Neuronal stem cell (in vitro differentiated cells): ENCODE results near the gene DIAPH2.
A peak's percentile ranks its signal among the peaks of the same experiment; 100 is the strongest.

Source experiments
- DNase-seq: peaks from one replicate; pipeline ENCODE4 v3.0.0-alpha.2; 2013; ENCODE audit warnings: low spot score
- H2AFZ ChIP-seq: one replicate; pipeline ENCODE4 v1.6.1; 2013; ENCODE audit warnings: mild to moderate bottlenecking, low read length, inconsistent platforms
- H2AK5ac ChIP-seq: 2 replicates; pipeline ENCODE4 v1.6.1; 2013; ENCODE audit warnings: low read depth, mild to moderate bottlenecking, inconsistent platforms, low read length, moderate library complexity, mixed read lengths
- H2BK120ac ChIP-seq: 2 replicates; pipeline ENCODE4 v1.6.1; 2013; ENCODE audit warnings: low read depth, mild to moderate bottlenecking, inconsistent platforms, low read length, moderate library complexity, mixed read lengths
- H2BK12ac ChIP-seq: one replicate; pipeline ENCODE4 v1.6.1; 2013; ENCODE audit warnings: low read length, inconsistent platforms
- H2BK15ac ChIP-seq: 2 replicates; pipeline ENCODE4 v1.6.1; 2013; ENCODE audit warnings: mild to moderate bottlenecking, low read length, inconsistent platforms, mixed read lengths
- H2BK5ac ChIP-seq: one replicate; pipeline ENCODE4 v1.6.1; 2013; ENCODE audit warnings: inconsistent platforms, mild to moderate bottlenecking, low read length, moderate library complexity
- H3K14ac ChIP-seq: one replicate; pipeline ENCODE4 v1.6.1; 2013; ENCODE audit warnings: low read length, inconsistent platforms
- H3K18ac ChIP-seq: 2 replicates; pipeline ENCODE4 v1.6.1; 2013; ENCODE audit warnings: low read length, inconsistent platforms
- H3K23ac ChIP-seq: 2 replicates; pipeline ENCODE4 v1.6.1; 2013; ENCODE audit warnings: low read depth, mild to moderate bottlenecking, mixed read lengths, low read length, inconsistent platforms; ENCODE audit not compliant: poor library complexity
- H3K27ac ChIP-seq: replicated peaks from 3 replicates; pipeline ENCODE4 v1.5.1; 2013; ENCODE audit warnings: low read length, inconsistent platforms
- H3K27me3 ChIP-seq, 3 experiments: 2 replicates each; pipeline ENCODE4 v1.6.1; 2013; ENCODE audit warnings: low read length in 3 of 3, mild to moderate bottlenecking in 2 of 3, inconsistent platforms in 1 of 3, low read depth in 1 of 3, mixed read lengths in 1 of 3, moderate library complexity in 1 of 3; ENCODE audit not compliant: control insufficient read depth in 3 of 3, insufficient read depth in 3 of 3
- H3K36me3 ChIP-seq, 2 donors: replicated peaks in 1 of 2; 2 replicates each; pipeline ENCODE4 v1.6.1; 2013; ENCODE audit warnings: low read length in 2 of 2; ENCODE audit not compliant: control insufficient read depth in 2 of 2, insufficient read depth in 2 of 2
- H3K4ac ChIP-seq: 2 replicates; pipeline ENCODE4 v1.6.1; 2013; ENCODE audit warnings: inconsistent platforms, mild to moderate bottlenecking, low read length, moderate library complexity
- H3K4me1 ChIP-seq, 2 donors: 1 replicate in 1 of 2; 2 replicates in 1 of 2; pipeline ENCODE4 v1.6.1; 2013; ENCODE audit warnings: low read length in 2 of 2, low read depth in 1 of 2; ENCODE audit not compliant: control insufficient read depth in 2 of 2, insufficient read depth in 1 of 2
- H3K4me2 ChIP-seq: one replicate; pipeline ENCODE4 v1.6.1; 2013; ENCODE audit warnings: mild to moderate bottlenecking, low read length, inconsistent platforms; ENCODE audit not compliant: insufficient read depth, poor library complexity, severe bottlenecking
- H3K4me3 ChIP-seq, 2 donors: 2 replicates each; pipeline ENCODE4 v1.5.1; 2013; ENCODE audit warnings: low read length in 2 of 2, mild to moderate bottlenecking in 2 of 2, inconsistent platforms in 1 of 2, moderate library complexity in 1 of 2
- H3K79me1 ChIP-seq: one replicate; pipeline ENCODE4 v1.6.1; 2013; ENCODE audit warnings: low read depth, mild to moderate bottlenecking, inconsistent platforms, low read length, moderate library complexity
- H3K9ac ChIP-seq: one replicate; pipeline ENCODE4 v1.6.1; 2013; ENCODE audit warnings: mild to moderate bottlenecking, low read depth, low read length, inconsistent platforms; ENCODE audit not compliant: poor library complexity
- H3K9me3 ChIP-seq, 2 donors: replicated peaks in 1 of 2; 2 replicates each; pipeline versions ENCODE3 to v1.6.1; 2013; ENCODE audit warnings: low read length in 2 of 2, mild to moderate bottlenecking in 2 of 2, inconsistent platforms in 1 of 2, low read depth in 1 of 2, mixed read lengths in 1 of 2, moderate library complexity in 1 of 2; ENCODE audit not compliant: control insufficient read depth in 2 of 2, insufficient read depth in 1 of 2
- H4K8ac ChIP-seq: one replicate; pipeline ENCODE4 v1.6.1; 2013; ENCODE audit warnings: low read depth, mild to moderate bottlenecking, inconsistent platforms, low read length, moderate library complexity
- H4K91ac ChIP-seq: one replicate; pipeline ENCODE4 v1.6.1; 2013; ENCODE audit warnings: low read length, low read depth, mild to moderate bottlenecking, inconsistent platforms; ENCODE audit not compliant: poor library complexity
- WGBS, 2 donors: extraction: QIAGEN DNeasy Blood & Tissue Kit; methylation state at CpG; one replicate each; pipeline ENCODE4 v1.1.7; 2013; ENCODE audit warnings: missing lambda C conversion rate in 2 of 2, mixed read lengths in 1 of 2; ENCODE audit not compliant: insufficient read length in 2 of 2, insufficient replicate concordance in 1 of 2; ENCODE audit errors: extremely low coverage in 2 of 2; 5-methylcytosine and 5-hydroxymethylcytosine counted together

The DIAPH2 gene

GRCh38 chrX:96989830-96990571 lies 305.4 kb downstream of the DIAPH2 start:
- H2AFZ ChIP-seq: peak overlapping the region; percentile 64
- H3K14ac ChIP-seq: no peak overlapping the region
- WGBS, 2 donors: no CpG with 5 or more reads among the region's 5 CpGs
- H2BK12ac ChIP-seq: no peak overlapping the region
- no peaks in the 10 kb centered on the region for H3K27me3 ChIP-seq
- H2BK15ac ChIP-seq: no peak overlapping the region
- no peak overlapping the region for H3K18ac ChIP-seq
- H3K27ac ChIP-seq: no peak overlapping the region
- no peak overlapping the region for H3K4me3 ChIP-seq
- no peaks in the 10 kb centered on the region for H3K36me3 ChIP-seq
- H3K9me3 ChIP-seq: no peaks in the 10 kb centered on the region
- no peak for DNase-seq
- H3K9ac ChIP-seq: no peak overlapping the region
- H3K79me1 ChIP-seq: no peaks in the 10 kb centered on the region
- H2BK5ac ChIP-seq: no peak overlapping the region
- H2BK120ac ChIP-seq: no peak overlapping the region
- H2AK5ac ChIP-seq: no peak overlapping the region
- H3K4ac ChIP-seq: no peak overlapping the region
- H3K23ac ChIP-seq: no peak overlapping the region
- H4K8ac ChIP-seq: no peak overlapping the region
- no peak overlapping the region for H3K4me2 ChIP-seq
- H3K4me1 ChIP-seq: no peaks in the 10 kb centered on the region
- H4K91ac ChIP-seq: no peak overlapping the region

GRCh38 chrX:96994093-96994492 lies 309.5 kb downstream of the DIAPH2 start:
- no peak overlapping the region for H3K27ac ChIP-seq
- WGBS, 2 donors: no CpG with 5 or more reads among the region's 2 CpGs
- H3K9ac ChIP-seq: no peak overlapping the region
- no peak for DNase-seq
- H3K14ac ChIP-seq: no peak overlapping the region
- H4K91ac ChIP-seq: no peak overlapping the region
- no peak overlapping the region for H3K18ac ChIP-seq
- no peaks in the 10 kb centered on the region for H3K36me3 ChIP-seq
- no peak overlapping the region for H3K4me3 ChIP-seq
- H2AFZ ChIP-seq: no peak overlapping the region
- H2BK120ac ChIP-seq: no peak overlapping the region
- no peaks in the 10 kb centered on the region for H3K4me1 ChIP-seq
- no peak overlapping the region for H2BK15ac ChIP-seq
- no peak overlapping the region for H4K8ac ChIP-seq
- no peak overlapping the region for H3K4ac ChIP-seq
- H2BK12ac ChIP-seq: no peak overlapping the region
- no peaks in the 10 kb centered on the region for H3K27me3 ChIP-seq
- no peak overlapping the region for H3K4me2 ChIP-seq
- H2AK5ac ChIP-seq: no peak overlapping the region
- H3K9me3 ChIP-seq: no peaks in the 10 kb centered on the region
- H2BK5ac ChIP-seq: no peak overlapping the region
- H3K79me1 ChIP-seq: no peaks in the 10 kb centered on the region
- no peak overlapping the region for H3K23ac ChIP-seq

- Histone ChIP-seq H3K79me1 (no peaks in the 10 kb centered on the region), H3K23ac (no peak overlapping the region), H2AFZ (no peak overlapping the region), H4K91ac (no peak overlapping the region), H3K4me1 (no peaks in the 10 kb centered on the region), H3K14ac (no peak overlapping the region), H3K18ac (no peak overlapping the region), H3K27ac (no peak overlapping the region), H3K4me2 (no peak overlapping the region), H2BK5ac (no peak overlapping the region), H2BK15ac (no peak overlapping the region), H3K9me3 (no peaks in the 10 kb centered on the region), H3K36me3 (no peaks in the 10 kb centered on the region), H2BK120ac (no peak overlapping the region), H2AK5ac (no peak overlapping the region), H4K8ac (no peak overlapping the region), H3K4ac (no peak overlapping the region), H2BK12ac (no peak overlapping the region), H3K4me3 (no peak overlapping the region), H3K9ac (no peak overlapping the region), H3K27me3 (no peaks in the 10 kb centered on the region)
- no CpG with 5 or more reads among the region's 4 CpGs for WGBS, 2 donors
- no peak for DNase-seq
These were observed 312.6 kb downstream of the DIAPH2 start for GRCh38 chrX:96997196-96997595.

GRCh38 chrX:97000682-97001368 lies 316.2 kb downstream of the DIAPH2 start:
- Histone ChIP-seq H2BK120ac (no peak overlapping the region), H2BK5ac (no peak overlapping the region), H3K4me1 (no peaks in the 10 kb centered on the region), H3K9me3 (no peaks in the 10 kb centered on the region), H2AFZ (no peak overlapping the region), H3K27me3 (no peaks in the 10 kb centered on the region), H2BK15ac (no peak overlapping the region), H3K23ac (no peak overlapping the region), H3K36me3 (no peaks in the 10 kb centered on the region), H2AK5ac (no peak overlapping the region), H3K79me1 (no peaks in the 10 kb centered on the region), H3K4me3 (no peak overlapping the region), H3K4me2 (no peak overlapping the region), H3K4ac (no peak overlapping the region), H3K18ac (no peak overlapping the region), H2BK12ac (no peak overlapping the region), H3K27ac (no peak overlapping the region), H3K14ac (no peak overlapping the region), H4K8ac (no peak overlapping the region), H4K91ac (no peak overlapping the region), H3K9ac (no peak overlapping the region)
- DNase-seq: no peak
